ENCODE measurements around the gene SPA17. TPM values are rescaled to one million over a fixed set of nuclear protein-coding genes. Genes with fewer than 3 reads are reported as not detected.

The SPA17 gene
- total RNA-seq, 2 experiments from 2014 or later, result 5.1 to 5.5 TPM

GRCh38 chr11:124724979-124725718 is 51.4 kb downstream of the SPA17 start:
- no peaks in the 10 kb centered on the region for H4K20me1 ChIP-seq (ENCODE audit: insufficient read depth, low read length)
- H3K27ac ChIP-seq (ENCODE audit: low read depth, low read length, poor library complexity, severe bottlenecking), result peak overlapping the region; percentile 31
- peak; percentile 69 for DNase-seq (ENCODE audit: low spot score)
- BruUV-seq (replicated peaks), result no TSS peak
- peak overlapping the region; percentile 82 for H2AFZ ChIP-seq (ENCODE audit: low read length)
- POLR2A ChIA-PET, result interaction anchor here (1.2 to 1.3 kb wide), 2 partner anchors 9 to 25 kb away, joined by 3 to 4 read pairs; no protein-coding TSS in a partner anchor
- intact Hi-C loops (cut with micrococcal nuclease; ENCODE audit: unreplicated experiment), result no loop called here
- H3K36me3 ChIP-seq (ENCODE audit: insufficient read depth, low read length), result no peaks in the 10 kb centered on the region
- peaks cover 40% of the 10 kb centered on the region for H3K4me1 ChIP-seq (ENCODE audit: insufficient read depth, low read length, poor library complexity, severe bottlenecking)
- no peaks in the 10 kb centered on the region for H3K9me2 ChIP-seq (ENCODE audit: insufficient read depth, low read length)
- H3K4me3 ChIP-seq (ENCODE audit: low read depth, low read length, poor library complexity, severe bottlenecking), result peak overlapping the region; percentile 48
- peak overlapping the region; percentile 76 for H3K4me2 ChIP-seq (ENCODE audit: low read length)
- CTCF ChIA-PET (ENCODE audit: unreplicated experiment), result no interaction called here
- TF ChIP-seq EZH2phosphoT487 (IDR thresholded peaks at IDR 0.05; ENCODE audit: borderline replicate concordance, low read depth, low read length), result no peak
- no peak for TF ChIP-seq CTCF (conservative IDR thresholded peaks at IDR 0.05; ENCODE audit: low read length)
- H3K9me3 ChIP-seq (ENCODE audit: low read length), result no peaks in the 10 kb centered on the region
- no peaks in the 10 kb centered on the region for H3K79me2 ChIP-seq (ENCODE audit: insufficient read depth, low read depth, low read length)

GRCh38 chr11:124725719-124726105 is 52.0 kb downstream of the SPA17 start:
- H3K9me3 ChIP-seq (ENCODE audit: low read length), result no peaks in the 10 kb centered on the region
- no peak for DNase-seq (ENCODE audit: low spot score)
- intact Hi-C loops (cut with micrococcal nuclease; ENCODE audit: unreplicated experiment), result no loop called here
- H3K4me3 ChIP-seq (ENCODE audit: low read depth, low read length, poor library complexity, severe bottlenecking), result peak overlapping the region; percentile 48
- H2AFZ ChIP-seq (ENCODE audit: low read length), result peak overlapping the region; percentile 82
- BruUV-seq (replicated peaks), result no TSS peak
- H4K20me1 ChIP-seq (ENCODE audit: insufficient read depth, low read length), result no peaks in the 10 kb centered on the region
- POLR2A ChIA-PET, result interaction anchor here (1.3 kb wide), 1 partner anchor 9 kb away, joined by 4 read pairs; no protein-coding TSS in a partner anchor
- H3K36me3 ChIP-seq (ENCODE audit: insufficient read depth, low read length), result no peaks in the 10 kb centered on the region
- CTCF ChIA-PET (ENCODE audit: unreplicated experiment), result no interaction called here
- peak overlapping the region; percentile 31 for H3K27ac ChIP-seq (ENCODE audit: low read depth, low read length, poor library complexity, severe bottlenecking)
- TF ChIP-seq EZH2phosphoT487 (IDR thresholded peaks at IDR 0.05; ENCODE audit: borderline replicate concordance, low read depth, low read length), result no peak
- no peak for TF ChIP-seq CTCF (conservative IDR thresholded peaks at IDR 0.05; ENCODE audit: low read length)
- H3K4me2 ChIP-seq (ENCODE audit: low read length), result peak overlapping the region; percentile 76
- peaks cover 40% of the 10 kb centered on the region for H3K4me1 ChIP-seq (ENCODE audit: insufficient read depth, low read length, poor library complexity, severe bottlenecking)
- H3K79me2 ChIP-seq (ENCODE audit: insufficient read depth, low read depth, low read length), result no peaks in the 10 kb centered on the region
- no peaks in the 10 kb centered on the region for H3K9me2 ChIP-seq (ENCODE audit: insufficient read depth, low read length)

GRCh38 chr11:124727474-124727873 is 53.8 kb downstream of the SPA17 start:
- Histone ChIP-seq H3K79me2 (ENCODE audit: insufficient read depth, low read depth, low read length) (no peaks in the 10 kb centered on the region), H3K4me3 (ENCODE audit: low read depth, low read length, poor library complexity, severe bottlenecking) (no peak overlapping the region), H3K9me2 (ENCODE audit: insufficient read depth, low read length) (no peaks in the 10 kb centered on the region), H3K27ac (ENCODE audit: low read depth, low read length, poor library complexity, severe bottlenecking) (no peak overlapping the region), H4K20me1 (ENCODE audit: insufficient read depth, low read length) (no peaks in the 10 kb centered on the region), H3K9me3 (ENCODE audit: low read length) (no peaks in the 10 kb centered on the region), H3K4me2 (ENCODE audit: low read length) (no peak overlapping the region), H3K36me3 (ENCODE audit: insufficient read depth, low read length) (no peaks in the 10 kb centered on the region), H3K4me1 (ENCODE audit: insufficient read depth, low read length, poor library complexity, severe bottlenecking) (peaks cover 31% of the 10 kb centered on the region), H2AFZ (ENCODE audit: low read length) (no peak overlapping the region)
- DNase-seq (ENCODE audit: low spot score), result no peak
- intact Hi-C loops (cut with micrococcal nuclease; ENCODE audit: unreplicated experiment), result no loop called here
- TF ChIP-seq EZH2phosphoT487 (IDR thresholded peaks at IDR 0.05; ENCODE audit: borderline replicate concordance, low read depth, low read length) (no peak), CTCF (conservative IDR thresholded peaks at IDR 0.05; ENCODE audit: low read length) (no peak)
- ChIA-PET CTCF (ENCODE audit: unreplicated experiment) (no interaction called here), POLR2A (interaction anchor here (1.0 kb wide), 1 partner anchor 52 kb away, joined by 4 read pairs; no protein-coding TSS in a partner anchor)
- BruUV-seq (replicated peaks), result no TSS peak

All from OCI-LY7 (cell line).